CD1c-positive myeloid dendritic cell (primary cell): ENCODE results near the gene PPP2R2C.

ENCODE experiments used
- DNase-seq: peaks from one replicate; pipeline ENCODE4 v3.0.0-alpha.2; 2016; ENCODE audit errors: extremely low spot score

Gene PPP2R2C

DNA sequence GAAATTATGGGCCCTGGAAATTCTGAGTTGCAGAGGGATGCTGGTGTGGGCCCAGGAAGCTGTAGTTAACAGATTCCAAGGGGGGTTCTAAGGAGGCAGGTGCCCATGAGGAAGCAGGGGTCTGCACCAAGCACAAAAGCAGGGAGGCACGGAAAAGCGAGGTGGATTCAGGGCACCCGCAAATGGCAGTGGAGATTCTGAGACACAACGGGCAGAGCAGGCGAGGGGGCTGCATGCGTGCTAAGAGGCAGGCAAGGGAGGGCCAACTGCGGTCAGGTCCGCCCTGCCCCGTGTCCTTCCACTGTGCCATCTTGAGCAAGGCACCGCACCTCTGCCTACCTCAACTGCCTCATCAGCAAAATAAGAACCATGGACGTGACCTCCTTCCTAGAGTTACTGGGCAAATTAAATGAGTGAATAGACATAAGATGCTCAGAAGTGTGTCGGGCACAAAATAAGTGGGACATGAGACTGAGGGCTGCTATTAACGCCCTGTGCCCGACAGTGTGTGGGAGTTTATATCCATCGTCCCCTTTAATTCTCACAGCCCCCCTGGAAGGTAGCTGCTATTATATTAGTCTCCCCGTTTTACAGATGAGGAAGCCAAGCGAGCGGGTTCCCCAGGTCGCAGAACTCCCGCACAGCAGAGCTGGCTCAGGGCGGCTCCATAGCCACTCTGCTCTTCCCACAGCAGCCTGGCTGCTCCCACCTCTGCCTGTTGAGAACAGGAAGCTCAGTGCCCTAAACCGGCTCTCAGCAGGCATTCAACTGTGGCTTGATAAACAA, 67.6 kb downstream of the PPP2R2C start:
- no peak for DNase-seq

DNA sequence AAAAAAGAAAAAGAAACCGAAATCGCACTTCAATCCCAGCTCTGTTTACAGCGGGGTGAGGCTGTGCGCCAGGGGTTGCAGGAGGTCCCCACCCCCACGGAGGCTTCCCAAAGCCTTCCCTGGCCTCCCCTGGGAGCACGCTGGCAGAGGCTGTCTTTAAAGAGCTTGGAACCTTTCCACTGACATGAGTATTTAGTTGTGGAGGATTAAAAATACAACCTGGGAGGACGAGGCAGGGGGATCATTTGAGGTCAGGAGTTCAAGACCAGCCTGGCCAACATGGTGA, 69.1 kb downstream of the PPP2R2C start:
- DNase-seq: no peak

DNA sequence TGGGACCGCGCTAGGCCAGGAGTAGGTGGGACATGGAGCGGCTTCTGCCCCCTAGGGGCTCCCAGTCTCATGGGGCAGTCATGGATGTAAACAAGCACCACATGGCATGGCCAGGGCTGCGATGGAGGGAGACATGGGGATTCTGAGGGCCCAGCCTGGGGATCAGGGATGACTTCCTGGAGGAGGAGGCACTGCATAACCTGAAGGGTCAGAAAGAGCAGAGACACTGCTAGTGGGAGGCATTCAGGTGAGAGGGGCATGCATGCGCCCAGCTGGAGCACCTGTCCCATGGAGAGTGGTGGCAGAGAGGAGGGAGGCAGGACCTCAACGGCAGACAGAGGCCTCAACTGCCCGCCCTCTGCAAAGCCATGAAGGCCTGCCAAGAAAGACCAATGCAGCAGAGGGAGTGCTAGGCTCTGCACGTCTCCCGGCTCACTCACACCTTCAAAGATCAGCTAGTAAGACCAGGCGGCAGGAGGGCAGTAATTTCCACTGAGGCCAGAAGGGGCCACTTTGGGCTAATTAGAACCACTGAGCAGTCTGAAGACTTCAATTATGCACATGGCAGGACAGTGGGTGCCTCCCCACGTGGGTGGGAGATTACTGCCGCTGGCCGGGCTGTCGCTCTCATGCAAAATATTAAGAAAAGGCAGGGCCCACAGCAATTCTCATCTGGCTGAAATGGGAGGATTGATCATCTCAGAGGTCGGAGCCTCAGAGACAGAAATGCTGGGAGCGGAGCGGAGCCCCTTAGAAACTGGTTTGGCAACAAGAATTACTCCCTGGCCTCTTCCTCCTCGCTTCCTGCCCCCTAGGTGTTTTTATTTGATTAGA, 69.6 kb downstream of the PPP2R2C start:
- DNase-seq: no peak

- DNase-seq: no peak
Observed at GRCh38 chr4:6401797-6402196, 70.6 kb downstream of the PPP2R2C start.

- no peak for DNase-seq
Observed at GRCh38 chr4:6396696-6397236, 75.6 kb downstream of the PPP2R2C start.

DNA sequence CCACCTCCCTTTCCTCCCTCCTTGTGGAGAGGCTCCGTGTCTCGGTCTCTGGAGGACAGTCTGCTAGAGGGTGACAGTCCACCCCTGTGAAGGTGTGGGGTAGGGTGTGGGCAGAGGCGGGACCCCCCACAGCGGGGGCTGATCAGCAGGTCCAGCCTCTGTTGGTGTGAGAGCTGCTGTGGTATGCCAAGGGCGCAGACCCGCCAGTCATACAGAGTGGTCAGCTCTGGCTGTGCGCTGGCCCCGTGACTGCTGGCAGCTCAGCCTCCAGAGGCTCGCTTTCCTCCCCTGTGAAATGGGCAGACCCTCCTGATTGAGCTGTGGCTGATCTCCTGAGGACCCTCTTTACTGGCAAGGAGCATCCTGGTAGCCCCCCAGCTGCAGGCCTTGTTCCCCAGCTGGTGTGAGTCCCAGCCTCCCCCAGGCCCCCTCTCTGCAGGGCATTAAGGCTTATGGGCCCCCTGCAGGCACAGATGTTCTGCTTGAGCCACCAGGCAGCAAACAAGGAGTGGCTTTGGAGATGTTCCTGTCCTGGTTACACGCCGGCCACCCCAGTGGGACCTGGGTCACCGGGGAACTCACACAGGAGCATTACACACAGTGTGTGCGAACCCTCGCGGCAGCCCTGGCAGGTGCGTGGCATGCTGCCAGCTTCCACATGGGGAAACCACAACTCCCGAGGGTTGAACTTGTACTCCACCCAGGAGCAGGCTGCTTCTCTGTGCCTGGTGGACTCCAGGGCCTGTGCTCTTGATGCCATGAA, 76.8 kb downstream of the PPP2R2C start:
- DNase-seq: no peak

DNA sequence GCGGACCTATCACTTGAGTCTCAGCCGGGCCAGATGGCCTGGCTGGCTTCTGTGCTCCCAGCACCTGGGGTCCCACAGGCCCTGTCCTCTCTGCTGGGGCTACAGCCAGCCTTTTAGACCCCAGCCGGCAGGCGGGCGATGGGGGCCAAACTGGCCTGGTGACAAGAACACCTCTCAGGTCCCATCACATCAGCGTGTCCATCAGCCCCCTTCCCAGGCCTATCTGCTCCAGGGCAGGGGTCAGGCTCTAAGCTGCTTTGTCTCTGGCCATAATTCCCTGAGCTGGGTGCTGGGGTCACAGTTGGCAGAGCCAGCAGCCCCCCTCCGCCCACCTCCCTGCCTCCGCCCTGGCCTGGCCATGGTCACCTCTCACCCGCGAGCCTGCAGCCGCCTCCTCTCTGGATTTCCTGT, 77.7 kb downstream of the PPP2R2C start:
- no peak for DNase-seq

DNA sequence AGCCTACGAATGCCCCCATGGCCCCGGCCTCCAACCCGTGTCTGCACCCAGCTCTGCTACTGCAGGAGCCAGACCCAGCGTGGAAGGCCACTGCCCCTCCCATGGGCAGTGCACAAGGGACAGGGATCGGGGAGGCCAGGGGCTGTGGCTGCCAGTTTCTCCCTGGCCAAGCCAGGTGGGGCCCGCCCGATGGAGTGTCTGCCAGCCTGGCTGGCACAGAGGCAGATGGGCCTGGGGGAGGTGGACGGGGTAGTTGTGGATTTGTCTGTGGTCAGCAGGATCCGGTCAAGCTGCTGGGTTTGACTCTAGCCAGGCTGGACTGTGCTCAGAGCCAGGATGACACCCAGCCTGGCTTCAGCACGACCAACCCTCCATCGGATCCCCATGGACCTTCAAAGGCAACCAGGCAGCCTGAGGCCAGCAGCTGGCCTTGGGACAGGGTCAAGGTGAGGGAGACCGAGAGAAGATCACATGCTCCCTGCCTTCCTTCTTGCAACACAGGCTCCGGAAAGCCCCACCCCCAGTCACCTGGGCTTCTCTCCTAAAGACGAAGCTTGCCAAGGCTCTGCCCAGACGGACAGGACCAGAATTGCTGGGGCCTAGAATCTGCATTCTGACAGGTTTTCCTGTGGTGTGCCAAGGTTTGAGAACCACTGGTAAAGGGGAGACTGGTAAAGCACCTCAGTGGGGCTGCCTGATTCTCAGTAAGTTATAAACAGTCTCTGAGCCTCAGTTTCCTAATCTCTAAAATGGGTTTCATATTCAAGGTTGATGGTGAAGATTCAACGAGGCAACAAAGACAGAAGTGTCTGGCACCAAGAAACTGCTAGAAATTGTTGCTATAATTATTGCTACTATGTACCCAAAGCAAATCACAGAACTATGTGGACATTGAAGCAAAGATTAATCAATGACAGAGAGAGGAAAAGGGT, 78.6 kb downstream of the PPP2R2C start:
- no peak for DNase-seq

- no peak for DNase-seq
Observed at GRCh38 chr4:6393066-6393465, 79.3 kb downstream of the PPP2R2C start.

- DNase-seq: no peak
Observed at GRCh38 chr4:6392407-6392806, 80.0 kb downstream of the PPP2R2C start.

- DNase-seq: no peak
Observed at GRCh38 chr4:6391852-6392188, 80.6 kb downstream of the PPP2R2C start.

GRCh38 chr4:6391186-6391851, 81.1 kb downstream of the PPP2R2C start:
- DNase-seq: no peak

GRCh38 chr4:6390356-6390755, 82.1 kb downstream of the PPP2R2C start:
- DNase-seq: no peak

GRCh38 chr4:6389142-6389825, 83.1 kb downstream of the PPP2R2C start:
- no peak for DNase-seq

DNA sequence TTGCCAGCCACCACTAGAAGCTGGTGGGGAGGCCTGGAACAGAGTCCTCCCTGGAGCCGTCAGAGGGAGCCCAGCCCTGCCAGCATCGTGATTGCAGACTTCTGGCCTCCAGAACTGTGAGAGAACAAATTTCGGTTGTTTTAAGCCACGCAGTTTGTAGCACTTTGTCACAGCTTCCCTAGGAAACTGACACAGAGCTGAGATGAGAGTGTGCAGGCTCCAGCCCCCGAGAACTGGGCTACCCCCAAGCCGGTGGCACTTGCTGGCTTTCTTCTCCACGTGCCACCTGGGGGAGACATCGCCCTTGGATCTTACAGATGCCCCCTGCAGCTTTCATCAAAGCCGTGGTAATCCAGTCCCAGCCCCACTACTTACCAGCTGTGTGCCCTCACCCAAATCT, 83.7 kb downstream of the PPP2R2C start:
- no peak for DNase-seq

DNA sequence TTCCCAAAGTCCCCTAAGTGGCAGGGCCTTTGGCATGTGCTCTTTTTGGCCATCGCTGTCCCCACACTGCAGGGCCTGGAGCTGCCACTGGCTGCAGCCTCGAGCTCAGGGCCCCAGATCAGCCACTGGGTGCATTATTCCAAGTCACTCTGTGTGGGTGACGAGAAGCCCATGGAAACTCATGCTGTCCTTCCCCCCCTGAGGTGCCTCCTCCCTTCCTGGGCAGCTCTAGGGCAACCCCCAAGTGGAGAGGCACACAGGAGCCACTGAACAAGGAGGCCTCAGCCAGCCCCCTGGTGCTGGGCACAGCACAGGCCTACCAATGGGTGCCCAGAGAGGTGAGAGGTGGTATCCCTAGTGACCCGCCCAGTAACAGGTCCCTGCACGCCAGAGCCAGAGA, 84.5 kb downstream of the PPP2R2C start:
- DNase-seq: no peak

- no peak for DNase-seq
Observed at GRCh38 chr4:6386091-6386490, 86.3 kb downstream of the PPP2R2C start.

GRCh38 chr4:6385288-6385687, 87.1 kb downstream of the PPP2R2C start:
- DNase-seq: no peak

DNA sequence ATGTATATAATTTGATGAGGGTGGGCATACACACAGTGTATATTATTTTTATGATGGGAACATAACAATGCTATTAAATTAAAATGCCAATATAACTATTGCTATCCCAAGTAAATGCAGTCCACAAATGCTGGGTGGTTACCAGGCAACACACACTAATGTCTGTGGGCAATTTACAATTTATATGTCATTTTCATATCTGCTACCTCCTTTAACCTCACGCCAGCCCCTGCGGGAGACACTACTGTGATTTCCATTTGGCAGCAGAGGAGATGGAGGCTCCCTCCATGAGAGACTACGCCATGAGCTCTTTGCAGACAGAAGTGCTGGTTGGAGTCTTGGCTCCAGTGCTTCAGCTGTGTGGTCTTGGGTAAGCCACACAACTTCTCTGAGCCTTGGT, 87.9 kb downstream of the PPP2R2C start:
- no peak for DNase-seq

- DNase-seq: no peak
Observed at GRCh38 chr4:6383929-6384328, 88.5 kb downstream of the PPP2R2C start.
